WTC11 (cell line): Measurements from ENCODE around the gene FILIP1L. TPM values are rescaled to one million over a fixed set of nuclear protein-coding genes. Genes with fewer than 3 reads are reported as not detected.

Source experiments
- ATAC-seq: fragments of 200-7000 bp; cut with Tn5 transposase; 2 replicates; pipeline ENCODE4 v1.10.0; 2021; ENCODE audit warnings: mild to moderate bottlenecking, moderate library complexity
- CTCF ChIA-PET: fragments of 300-600 bp; sonication (Branson Sonifier 250); formaldehyde crosslinking; loops from one replicate; lab custom pipeline; 2021; ENCODE audit warnings: antibody characterized with exemption; lab: Charles Lee
- POLR2A ChIA-PET: fragments of 350-600 bp; sonication (Branson Sonifier 250); formaldehyde crosslinking; loops from one replicate; lab custom pipeline; 2021; ENCODE audit warnings: antibody characterized with exemption; lab: Charles Lee
- DNase-seq: peaks from one replicate; pipeline ENCODE4 v3.0.0; 2021; ENCODE audit warnings: low spot score
- H3K27ac Mint-ChIP-seq: 2 replicates; pipeline ENCODE4 v1.8.0; 2021; ENCODE audit warnings: mixed read lengths
- H3K27me3 Mint-ChIP-seq: 2 replicates; pipeline ENCODE4 v1.8.0; 2021; ENCODE audit warnings: low read depth, mild to moderate bottlenecking, moderate library complexity, mixed read lengths
- H3K36me3 Mint-ChIP-seq: 2 replicates; pipeline ENCODE4 v1.8.0; 2021; ENCODE audit warnings: mixed read lengths
- H3K4me1 Mint-ChIP-seq: 2 replicates; pipeline ENCODE4 v1.8.0; 2022; ENCODE audit warnings: mixed read lengths
- H3K4me3 Mint-ChIP-seq: 2 replicates; pipeline ENCODE4 v1.8.0; 2021; ENCODE audit warnings: mild to moderate bottlenecking, moderate library complexity, mixed read lengths
- H3K9me3 Mint-ChIP-seq: 2 replicates; pipeline ENCODE4 v1.8.0; 2021; ENCODE audit warnings: mixed read lengths
- AFF4 ChIP-seq: sonication (generic); formaldehyde crosslinking; IDR thresholded peaks from 2 replicates; pipeline ENCODE4 v1.8.1; 2023; ENCODE audit warnings: mild to moderate bottlenecking, missing genetic modification reagents, borderline replicate concordance
- AR ChIP-seq: fragments of 250-450 bp; sonication (Bioruptor Pico); IDR thresholded peaks from 2 replicates; pipeline ENCODE4 v1.9.0; 2021; ENCODE audit warnings: mild to moderate bottlenecking
- ATF1 ChIP-seq: sonication (generic); formaldehyde crosslinking; IDR thresholded peaks from 2 replicates; pipeline ENCODE4 v1.8.1; 2023; ENCODE audit warnings: mild to moderate bottlenecking, moderate library complexity, missing genetic modification reagents
- CBFB ChIP-seq: sonication (generic); formaldehyde crosslinking; IDR thresholded peaks from 2 replicates; pipeline ENCODE4 v1.8.1; 2022; ENCODE audit warnings: mild to moderate bottlenecking, low read depth, missing genetic modification reagents
- CDX4 ChIP-seq: fragments of 250-450 bp; sonication (Bioruptor Pico); IDR thresholded peaks from 2 replicates; pipeline ENCODE4 v1.9.0; 2021; ENCODE audit warnings: moderate library complexity, mild to moderate bottlenecking, inconsistent platforms, borderline replicate concordance
- CTCF ChIP-seq: fragments of 200-600 bp; IDR thresholded peaks from 2 replicates; pipeline ENCODE4 v1.8.0; 2022; ENCODE audit warnings: antibody characterized with exemption
- E2F1 ChIP-seq: sonication (generic); formaldehyde crosslinking; IDR thresholded peaks from 2 replicates; pipeline ENCODE4 v1.8.0; 2022; ENCODE audit warnings: mild to moderate bottlenecking, missing genetic modification reagents
- ELF4 ChIP-seq: sonication (generic); formaldehyde crosslinking; IDR thresholded peaks from 2 replicates; pipeline ENCODE4 v1.8.1; 2022; ENCODE audit warnings: low read depth, mild to moderate bottlenecking, moderate library complexity, missing genetic modification reagents
- FOXP1 ChIP-seq: sonication (generic); formaldehyde crosslinking; IDR thresholded peaks from 2 replicates; pipeline ENCODE4 v1.8.0; 2022; ENCODE audit warnings: missing genetic modification reagents, mild to moderate bottlenecking, moderate library complexity, borderline replicate concordance
- IRF1 ChIP-seq: sonication (generic); formaldehyde crosslinking; IDR thresholded peaks from 2 replicates; pipeline ENCODE4 v1.8.0; 2023; ENCODE audit warnings: missing genetic modification reagents
- MLX ChIP-seq: sonication (generic); formaldehyde crosslinking; IDR thresholded peaks from 2 replicates; pipeline ENCODE4 v1.8.1; 2023; ENCODE audit warnings: mild to moderate bottlenecking, missing genetic modification reagents, moderate library complexity
- MYBL2 ChIP-seq: sonication (generic); formaldehyde crosslinking; IDR thresholded peaks from 2 replicates; pipeline ENCODE4 v1.8.1; 2023; ENCODE audit warnings: mild to moderate bottlenecking, moderate library complexity, missing genetic modification reagents
- NFATC4 ChIP-seq: fragments of 250-450 bp; sonication (Bioruptor Pico); IDR thresholded peaks from 2 replicates; pipeline ENCODE4 v1.9.0; 2021; ENCODE audit warnings: mild to moderate bottlenecking
- RELA ChIP-seq: sonication (generic); formaldehyde crosslinking; IDR thresholded peaks from 2 replicates; pipeline ENCODE4 v1.8.1; 2022; ENCODE audit warnings: missing genetic modification reagents, mild to moderate bottlenecking, borderline replicate concordance
- ZMAT4 ChIP-seq: fragments of 250-450 bp; sonication (Bioruptor Pico); IDR thresholded peaks from 2 replicates; pipeline ENCODE4 v1.9.0; 2021; ENCODE audit warnings: mild to moderate bottlenecking
- ZNF425 ChIP-seq: fragments of 250-450 bp; sonication (Bioruptor Pico); conservative IDR thresholded peaks from 2 replicates; pipeline ENCODE4 v1.9.0; 2021; ENCODE audit warnings: mild to moderate bottlenecking
- total RNA-seq: library from RNA; stranded (reverse); gene quantifications from 3 replicates; pipeline ENCODE4 v1.2.3, GENCODE V29; 2021

FILIP1L gene
- total RNA-seq, 1 experiment from 2014 or later, result 0.17 TPM

GRCh38 chr3:100059472-100059871, 54.8 kb downstream of the FILIP1L start (continued):
- TF ChIP-seq AFF4 (CRISPR knock-in tag) (no peak), MLX (CRISPR knock-in tag) (no peak), MYBL2 (CRISPR knock-in tag) (no peak), NFATC4 (CRISPR knock-in tag) (no peak), CDX4 (CRISPR knock-in tag) (no peak), ATF1 (CRISPR knock-in tag) (no peak), AR (CRISPR knock-in tag) (no peak), IRF1 (CRISPR knock-in tag) (no peak)

- Mint-ChIP-seq H3K27me3 (no peaks in the 10 kb centered on the region; the same call in 1 of the 2 replicates), H3K27ac (no peak overlapping the region), H3K4me3 (no peak overlapping the region), H3K36me3 (no peaks in the 10 kb centered on the region), H3K9me3 (peaks cover 3% of the 10 kb centered on the region; the same call in 1 of the 2 replicates), H3K4me1 (peaks cover 10% of the 10 kb centered on the region)
- DNase-seq (no peak), ATAC-seq (no peak)
- ChIA-PET CTCF (interaction anchor here (4.5 kb wide), 1 partner anchor 11 kb away, joined by 20 read pairs; no protein-coding TSS in a partner anchor), POLR2A (interaction anchor here (0.6 kb wide), 1 partner anchor 98 kb away, joined by 3 read pairs; no protein-coding TSS in a partner anchor)
- TF ChIP-seq IRF1 (CRISPR knock-in tag) (no peak), ZMAT4 (CRISPR knock-in tag) (no peak), E2F1 (CRISPR knock-in tag) (no peak), CBFB (CRISPR knock-in tag) (no peak), CTCF (no peak), RELA (no peak), ELF4 (CRISPR knock-in tag) (no peak), ZNF425 (CRISPR knock-in tag) (no peak), FOXP1 (CRISPR knock-in tag) (no peak)
These were observed 56.4 kb downstream of the FILIP1L start for GRCh38 chr3:100057716-100058575.
